Right lobe of liver (tissue), 6 donors: ENCODE measurements around the gene RAB22A. TPM values are rescaled to one million over a fixed set of nuclear protein-coding genes. Genes with fewer than 3 reads are reported as not detected.

Source experiments
- ATAC-seq, 4 donors: fragments of 200-7000 bp; cut with Tn5 transposase; one replicate each; pipeline ENCODE4 v1.9.1; 2020; ENCODE audit warnings: mild to moderate bottlenecking in 4 of 4, moderate library complexity in 4 of 4
- DNase-seq, 3 donors: peaks; one replicate each; pipeline ENCODE4 v3.0.0-alpha.2; 2020
- H3K27ac ChIP-seq, 3 donors: fragments of 200-600 bp; one replicate each; pipeline ENCODE4 v1.8.0; 2022
- H3K27me3 ChIP-seq, 2 donors: fragments of 200-600 bp; one replicate each; pipeline ENCODE4 v1.8.0; 2022
- H3K36me3 ChIP-seq, 4 donors: fragments of 200-600 bp; sonication (generic) in 1 of 4; one replicate each; pipeline versions ENCODE4 v1.5.1 to v1.8.0; 2017 to 2022; ENCODE audit warnings: control low read depth in 1 of 4
- H3K4me1 ChIP-seq, 4 donors: fragments of 200-600 bp; sonication (generic) in 1 of 4; one replicate each; pipeline versions ENCODE4 v1.5.1 to v1.8.0; 2017 to 2022; ENCODE audit warnings: control low read depth in 1 of 4
- H3K4me3 ChIP-seq, 3 donors: fragments of 200-600 bp; one replicate each; pipeline ENCODE4 v1.8.0; 2022
- H3K9me3 ChIP-seq, 4 donors: fragments of 200-600 bp; sonication (generic) in 1 of 4; one replicate each; pipeline versions ENCODE4 v1.5.1 to v1.8.0; 2017 to 2022; ENCODE audit warnings: control low read depth in 1 of 4
- CTCF ChIP-seq, 4 donors: fragments of 200-600 bp in 3 of 4; fragments of 450-650 bp in 1 of 4; IDR thresholded peaks; one replicate each; pipeline versions ENCODE4 v1.5.1 to v1.8.0; 2016 to 2022; ENCODE audit warnings: antibody characterized with exemption in 4 of 4, mild to moderate bottlenecking in 2 of 4
- POLR2A ChIP-seq: fragments of 450-650 bp; IDR thresholded peaks from one replicate; pipeline ENCODE4 v1.6.1; 2017; ENCODE audit warnings: antibody characterized with exemption, mild to moderate bottlenecking
- WGBS: methylation state at CpG from one replicate; pipeline ENCODE4 v1.1.6; 2018; ENCODE audit warnings: low coverage, low lambda C conversion rate; ENCODE audit not compliant: insufficient coverage; ENCODE audit errors: missing lambda C conversion rate; 5-methylcytosine and 5-hydroxymethylcytosine counted together
- intact Hi-C, 2 donors: fragments of 100-400 bp; cut with DNase I; formaldehyde crosslinking; loops; one replicate each; pipeline versions ENCODE4 v1.11.2 to v1.14.1; 2022
- total RNA-seq, 6 experiments: library from RNA; depleted of rRNA in 2 of 6; stranded (reverse); fragments of >200 nt in 2 of 6; fragmentation: NEBNext Ultra II Directional in 3 of 6; extraction: Animal tissue kit (Norgen Biotek cat#: 25700) in 3 of 6; gene quantifications; one replicate each; pipeline versions ENCODE4 v1.1.0 to v1.2.4, GENCODE V29; 2016 to 2023
- donor health status: DM: no; HTN: yes; CAD: no.
- donor health status: DM: no; HTN: no; CAD: no.
- donor health status: DM: no; HTN: no; CAD: no.
- donor health status: DM: no; HTN: yes; CAD: no.
- donor health status: DM: no; HTN: yes; CAD: no.

Gene RAB22A
- total RNA-seq, 6 experiments from 2014 or later = 7.4 to 11.6 (median 9.5) TPM

DNA sequence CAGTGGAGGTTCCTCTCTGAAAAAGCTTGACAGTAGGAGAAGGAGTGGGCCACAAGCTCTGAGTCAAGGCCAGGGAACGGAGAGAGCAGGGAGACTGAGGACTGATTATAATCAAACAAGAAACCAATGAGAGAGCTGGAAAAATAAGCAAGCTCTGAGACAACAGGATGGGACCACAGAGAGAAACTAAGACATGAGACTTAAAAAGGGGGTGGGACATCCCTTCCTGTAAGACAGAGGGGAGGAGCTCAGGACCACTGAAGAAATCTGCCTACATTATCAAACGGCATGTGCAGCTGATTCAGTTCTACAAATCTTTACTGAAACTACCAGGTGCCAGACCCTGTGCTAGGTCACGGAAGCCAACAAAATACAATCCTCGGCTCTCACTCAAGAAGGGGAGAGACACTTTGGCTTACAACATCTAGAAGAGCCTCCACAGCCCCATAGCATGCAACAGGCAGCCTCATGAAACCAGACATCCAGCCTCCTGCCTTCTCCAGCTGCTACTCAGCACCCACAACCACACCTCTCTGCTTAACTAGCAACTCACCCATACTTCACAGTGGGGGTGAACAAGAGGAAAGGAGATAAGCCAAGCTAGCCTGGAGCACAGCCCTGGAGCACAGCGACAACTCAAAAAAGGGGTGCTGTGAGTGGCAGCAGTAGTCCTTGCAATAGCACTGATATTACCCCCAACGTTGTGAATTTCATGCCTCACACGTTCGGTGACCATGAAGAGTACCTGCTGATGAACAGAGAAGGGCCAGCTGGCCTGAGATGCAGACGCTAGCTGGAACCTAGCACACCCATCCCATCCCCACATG lies 41.9 kb upstream of the RAB22A start:
- ATAC-seq (no peak), DNase-seq (no peak)
- no peak overlapping the region for H3K4me3 ChIP-seq
- H3K9me3 ChIP-seq = no peaks in the 10 kb centered on the region
- no peak for TF ChIP-seq POLR2A
- no peak for TF ChIP-seq CTCF (IDR thresholded peaks at IDR 0.05)
- H3K27ac ChIP-seq = no peak overlapping the region
- no peaks in the 10 kb centered on the region for H3K27me3 ChIP-seq
- H3K36me3 ChIP-seq = peaks cover 0 to 4% (median 0%) of the 10 kb centered on the region in 4 donors
- no peaks in the 10 kb centered on the region for H3K4me1 ChIP-seq
- 92% methylated on average over 8 of the region's 9 CpGs for WGBS
- intact Hi-C loops = no loop called here

- DNase-seq = no peak
- TF ChIP-seq CTCF (IDR thresholded peaks at IDR 0.05) = no peak
- no peak for TF ChIP-seq POLR2A
- WGBS = 97% methylated on average over 5 of the region's 7 CpGs
- Histone ChIP-seq H3K4me3 (no peak overlapping the region), H3K4me1 (no peaks in the 10 kb centered on the region), H3K36me3 (peaks cover 0 to 4% (median 0%) of the 10 kb centered on the region in 4 donors), H3K9me3 (no peaks in the 10 kb centered on the region), H3K27me3 (no peaks in the 10 kb centered on the region), H3K27ac (no peak overlapping the region)
- intact Hi-C loops = no loop called here
- ATAC-seq = no peak
Measured at GRCh38 chr20:58268421-58268821, 41.1 kb upstream of the RAB22A start.

- Histone ChIP-seq H3K27ac (no peak overlapping the region), H3K4me3 (no peak overlapping the region), H3K36me3 (peaks cover 0 to 4% (median 0%) of the 10 kb centered on the region in 4 donors), H3K27me3 (no peaks in the 10 kb centered on the region), H3K4me1 (no peaks in the 10 kb centered on the region), H3K9me3 (no peaks in the 10 kb centered on the region)
- TF ChIP-seq CTCF (IDR thresholded peaks at IDR 0.05) (no peak), POLR2A (no peak)
- intact Hi-C loops = no loop called here
- ATAC-seq (peak in 2 of 4 donors; percentile 29 to 47), DNase-seq (no peak)
- 56% methylated on average over 7 of the region's 13 CpGs for WGBS
Measured at GRCh38 chr20:58268936-58269619, 40.4 kb upstream of the RAB22A start.

- H3K36me3 ChIP-seq = peaks cover 0 to 4% (median 0%) of the 10 kb centered on the region in 4 donors
- no peak for ATAC-seq
- intact Hi-C loops = no loop called here
- H3K4me1 ChIP-seq = no peaks in the 10 kb centered on the region
- no peak for TF ChIP-seq POLR2A
- TF ChIP-seq CTCF (IDR thresholded peaks at IDR 0.05) = no peak
- no peak for DNase-seq
- no peaks in the 10 kb centered on the region for H3K9me3 ChIP-seq
- H3K27me3 ChIP-seq = no peaks in the 10 kb centered on the region
- no peak overlapping the region for H3K27ac ChIP-seq
- no peak overlapping the region for H3K4me3 ChIP-seq
- 87% methylated on average over 9 of the region's 9 CpGs for WGBS
Measured at GRCh38 chr20:58271606-58272351, 37.7 kb upstream of the RAB22A start.
